Gastroesophageal sphincter (tissue), 4 donors: ENCODE data around the gene RNF150. TPM values are rescaled to one million over a fixed set of nuclear protein-coding genes. Genes with fewer than 3 reads are reported as not detected.

ENCODE experiments used
- ATAC-seq: fragments of 150-250 bp; one replicate; pipeline ENCODE4 v1.9.1; 2016; ENCODE audit warnings: mild to moderate bottlenecking, moderate library complexity
- H3K27ac ChIP-seq, 4 donors: fragments of 200-600 bp; sonication (generic) in 3 of 4; 1 replicate in 3 of 4; 2 replicates in 1 of 4; pipeline ENCODE4 v1.5.1; 2016 to 2019
- H3K27me3 ChIP-seq: fragments of 200-600 bp; sonication (generic); one replicate; pipeline ENCODE4 v1.5.1; 2019
- H3K36me3 ChIP-seq, 2 donors: fragments of 200-600 bp; sonication (generic); one replicate each; pipeline ENCODE4 v1.5.1; 2019; ENCODE audit warnings: control low read depth in 1 of 2
- H3K4me1 ChIP-seq, 3 donors: fragments of 200-600 bp; sonication (generic); 1 replicate in 2 of 3; 2 replicates in 1 of 3; pipeline ENCODE4 v1.5.1; 2016 to 2019; ENCODE audit warnings: control low read depth in 2 of 3
- H3K4me3 ChIP-seq, 2 donors: fragments of 200-600 bp; sonication (generic); one replicate each; pipeline ENCODE4 v1.5.1; 2019; ENCODE audit warnings: mild to moderate bottlenecking in 1 of 2, moderate library complexity in 1 of 2
- H3K9me3 ChIP-seq, 3 donors: fragments of 200-600 bp; sonication (generic); one replicate each; pipeline ENCODE4 v1.5.1; 2017 to 2019; ENCODE audit warnings: control low read depth in 2 of 3
- EP300 ChIP-seq: sonication (generic); formaldehyde crosslinking; IDR thresholded peaks from one replicate; pipeline ENCODE4 v1.6.1; 2017; ENCODE audit warnings: antibody characterized with exemption, mild to moderate bottlenecking
- POLR2A ChIP-seq, 2 donors: fragments of 450-650 bp; IDR thresholded peaks; one replicate each; pipeline ENCODE4 v1.6.1; 2017; ENCODE audit warnings: antibody characterized with exemption in 2 of 2, mild to moderate bottlenecking in 2 of 2, moderate library complexity in 1 of 2
- POLR2AphosphoS5 ChIP-seq: sonication (generic); formaldehyde crosslinking; IDR thresholded peaks from one replicate; pipeline ENCODE4 v1.6.1; 2017; ENCODE audit warnings: antibody characterized with exemption
- WGBS, 2 donors: methylation state at CpG; one replicate each; pipeline ENCODE4 v1.1.5; 2018; ENCODE audit warnings: low coverage in 1 of 2; 5-methylcytosine and 5-hydroxymethylcytosine counted together
- total RNA-seq, 4 donors: library from RNA; depleted of rRNA; stranded (reverse); fragments of >200 nt; gene quantifications; one replicate each; pipeline ENCODE4 v1.1.0, GENCODE V29; 2016
- TF ChIP-seq, protein P1 (sequence below), 4 experiments: fragments of 200-600 bp in 2 of 4; fragments of 450-650 bp in 2 of 4; sonication (generic) in 1 of 4; IDR thresholded peaks; one replicate each; pipeline ENCODE4 v1.5.1; 2017 to 2019; ENCODE audit warnings: antibody characterized with exemption in 4 of 4, mild to moderate bottlenecking in 2 of 4, moderate library complexity in 2 of 4

Gene RNF150
- total RNA-seq, 4 donors from 2014 or later: 36.5 to 70.5 (median 59.9) TPM

DNA sequence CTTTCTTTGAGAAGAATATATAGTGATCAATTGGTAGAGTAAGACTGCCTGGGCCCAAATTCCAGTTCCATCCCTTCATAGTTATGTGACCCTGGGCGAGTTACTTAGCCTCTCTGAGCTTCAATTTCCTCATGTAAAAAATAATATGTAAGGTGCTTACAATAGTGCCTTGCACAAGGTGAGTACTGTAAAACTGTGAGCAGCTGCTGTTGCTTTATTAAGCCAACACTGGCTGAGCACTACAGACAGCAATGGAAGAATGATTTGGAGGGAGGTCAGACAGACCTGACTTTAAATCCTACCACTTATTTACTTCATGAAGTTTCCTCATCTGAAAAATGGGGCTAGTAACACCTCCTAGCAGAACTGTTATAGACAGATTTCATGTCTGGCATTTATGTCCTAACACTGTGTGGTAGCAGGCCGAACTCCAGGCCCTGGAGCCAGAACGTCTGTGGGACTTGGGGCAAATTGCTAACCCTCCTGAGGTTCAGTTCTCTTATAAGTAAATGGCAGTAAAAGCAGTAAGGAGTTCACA lies 53.8 kb downstream of the RNF150 start:
- TF ChIP-seq POLR2A (IDR thresholded peaks at IDR 0.05): no peak
- TF ChIP-seq POLR2AphosphoS5: no peak
- no peak for TF ChIP-seq EP300
- TF ChIP-seq, protein P1, sequence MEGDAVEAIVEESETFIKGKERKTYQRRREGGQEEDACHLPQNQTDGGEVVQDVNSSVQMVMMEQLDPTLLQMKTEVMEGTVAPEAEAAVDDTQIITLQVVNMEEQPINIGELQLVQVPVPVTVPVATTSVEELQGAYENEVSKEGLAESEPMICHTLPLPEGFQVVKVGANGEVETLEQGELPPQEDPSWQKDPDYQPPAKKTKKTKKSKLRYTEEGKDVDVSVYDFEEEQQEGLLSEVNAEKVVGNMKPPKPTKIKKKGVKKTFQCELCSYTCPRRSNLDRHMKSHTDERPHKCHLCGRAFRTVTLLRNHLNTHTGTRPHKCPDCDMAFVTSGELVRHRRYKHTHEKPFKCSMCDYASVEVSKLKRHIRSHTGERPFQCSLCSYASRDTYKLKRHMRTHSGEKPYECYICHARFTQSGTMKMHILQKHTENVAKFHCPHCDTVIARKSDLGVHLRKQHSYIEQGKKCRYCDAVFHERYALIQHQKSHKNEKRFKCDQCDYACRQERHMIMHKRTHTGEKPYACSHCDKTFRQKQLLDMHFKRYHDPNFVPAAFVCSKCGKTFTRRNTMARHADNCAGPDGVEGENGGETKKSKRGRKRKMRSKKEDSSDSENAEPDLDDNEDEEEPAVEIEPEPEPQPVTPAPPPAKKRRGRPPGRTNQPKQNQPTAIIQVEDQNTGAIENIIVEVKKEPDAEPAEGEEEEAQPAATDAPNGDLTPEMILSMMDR (IDR thresholded peaks at IDR 0.05): no peak
- ATAC-seq: no peak
- no peak overlapping the region for H3K4me3 ChIP-seq
- 44 to 53% methylated on average over 3 of the region's 3 CpGs for WGBS, 2 donors
- H3K36me3 ChIP-seq: no peaks in the 10 kb centered on the region
- H3K27ac ChIP-seq: peak overlapping the region; percentile 21 to 59 (median 53)
- no peaks in the 10 kb centered on the region for H3K9me3 ChIP-seq
- H3K27me3 ChIP-seq: no peaks in the 10 kb centered on the region
- peaks cover 0 to 85% (median 8%) of the 10 kb centered on the region in 3 donors for H3K4me1 ChIP-seq

DNA sequence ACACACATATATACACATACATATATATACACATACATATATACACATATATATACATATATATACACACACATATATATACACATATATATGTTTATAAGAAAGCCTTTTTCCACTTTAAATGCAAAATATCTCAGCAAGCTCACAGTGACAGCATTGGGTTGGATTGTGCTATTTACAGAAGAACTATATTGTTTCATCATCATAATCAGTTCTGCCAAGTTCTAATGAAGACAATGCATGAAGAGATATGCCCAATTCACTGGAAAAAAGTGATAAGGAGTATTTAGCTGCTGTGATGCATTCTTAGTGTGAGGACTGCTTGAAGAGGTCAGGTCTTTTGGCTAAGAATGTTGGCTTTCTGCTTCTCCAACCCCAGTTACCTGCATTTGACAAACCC lies 54.4 kb downstream of the RNF150 start:
- Histone ChIP-seq H3K4me3 (no peak overlapping the region), H3K9me3 (no peaks in the 10 kb centered on the region), H3K4me1 (peaks cover 0 to 91% (median 8%) of the 10 kb centered on the region in 3 donors), H3K36me3 (no peaks in the 10 kb centered on the region), H3K27me3 (no peaks in the 10 kb centered on the region), H3K27ac (peak overlapping the region in 3 of 4 donors; percentile 21 to 59 (median 59))
- TF ChIP-seq POLR2A (IDR thresholded peaks at IDR 0.05) (no peak), EP300 (no peak), POLR2AphosphoS5 (no peak)
- TF ChIP-seq, protein P1 (IDR thresholded peaks at IDR 0.05): no peak
- no peak for ATAC-seq

DNA sequence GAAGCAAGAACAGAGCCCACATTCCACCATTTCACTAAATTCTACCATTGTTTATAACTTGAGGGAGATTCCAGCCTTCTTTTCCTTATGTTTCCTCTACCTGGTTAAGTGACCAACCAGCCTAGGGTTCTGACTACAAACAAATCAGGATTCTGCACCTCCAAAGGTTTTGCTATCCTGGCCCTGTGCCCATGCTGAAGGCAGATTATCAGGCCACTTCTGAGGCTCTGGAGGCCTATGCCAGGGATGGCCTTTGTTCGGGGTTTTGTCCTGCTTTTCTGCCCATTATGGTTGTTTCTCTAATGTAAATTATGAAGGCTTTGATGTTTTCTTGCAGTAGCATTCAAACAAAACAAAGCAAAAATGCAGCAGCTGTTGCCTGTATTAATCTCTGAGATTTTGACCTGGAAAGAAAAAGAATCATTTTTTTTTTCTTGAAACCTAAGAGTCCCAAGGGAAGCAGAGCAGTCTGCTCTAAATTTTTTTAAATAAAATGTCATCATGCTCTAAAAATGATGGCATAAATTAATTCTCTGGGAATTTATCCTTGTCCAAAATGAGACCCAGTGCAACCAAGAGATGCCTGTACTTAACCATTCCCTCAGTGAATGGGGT lies 55.6 kb downstream of the RNF150 start:
- TF ChIP-seq, protein P1 (IDR thresholded peaks at IDR 0.05): peak in 1 of 4 experiments; percentile 11
- TF ChIP-seq POLR2AphosphoS5: no peak
- no peak for TF ChIP-seq EP300
- no peak for TF ChIP-seq POLR2A (IDR thresholded peaks at IDR 0.05)
- no peak for ATAC-seq
- H3K27me3 ChIP-seq: no peaks in the 10 kb centered on the region
- 80% methylated on average over 1 of the region's 1 CpG; no CpG with 5 or more reads in 1 of the 2 donors for WGBS, 2 donors
- peaks cover 0 to 83% (median 8%) of the 10 kb centered on the region in 3 donors for H3K4me1 ChIP-seq
- no peaks in the 10 kb centered on the region for H3K9me3 ChIP-seq
- no peak overlapping the region for H3K4me3 ChIP-seq
- peak overlapping the region in 1 of 4 donors; percentile 3 for H3K27ac ChIP-seq
- no peaks in the 10 kb centered on the region for H3K36me3 ChIP-seq

DNA sequence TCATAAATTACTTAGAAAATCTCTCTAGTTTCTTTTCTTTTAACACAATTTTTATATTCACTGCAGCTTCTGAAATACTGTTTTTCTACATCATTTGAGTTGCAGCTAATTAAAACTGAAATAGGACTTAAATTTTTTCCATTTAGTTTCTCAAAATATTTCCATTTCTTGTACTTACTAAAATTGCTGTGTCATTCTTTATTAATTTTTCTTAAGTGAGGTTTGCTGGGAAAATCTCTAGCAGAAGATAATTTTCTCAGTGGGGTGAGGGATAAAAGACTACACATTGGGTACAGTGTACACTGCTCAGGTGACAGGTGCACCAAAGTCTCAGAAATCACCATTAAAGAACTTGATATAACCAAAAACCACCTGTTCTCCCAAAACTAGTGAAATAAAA lies 57.7 kb downstream of the RNF150 start:
- Histone ChIP-seq H3K4me3 (no peak overlapping the region), H3K36me3 (no peaks in the 10 kb centered on the region), H3K4me1 (peaks cover 0 to 71% (median 8%) of the 10 kb centered on the region in 3 donors), H3K9me3 (no peaks in the 10 kb centered on the region), H3K27me3 (no peaks in the 10 kb centered on the region), H3K27ac (no peak overlapping the region)
- TF ChIP-seq POLR2A (IDR thresholded peaks at IDR 0.05): no peak
- no peak for TF ChIP-seq EP300
- no peak for TF ChIP-seq POLR2AphosphoS5
- TF ChIP-seq, protein P1 (IDR thresholded peaks at IDR 0.05): no peak
- ATAC-seq: no peak
